Right ventricle myocardium inferior (tissue), 1 donor: ENCODE results near the gene GRID2IP. TPM values are rescaled to one million over a fixed set of nuclear protein-coding genes. Genes with fewer than 3 reads are reported as not detected.

ENCODE experiments used
- ATAC-seq: fragments of 200-7000 bp; cut with Tn5 transposase; one replicate; pipeline ENCODE4 v1.9.1; 2020; ENCODE audit warnings: mild to moderate bottlenecking, moderate library complexity
- DNase-seq: peaks from one replicate; pipeline ENCODE4 v3.0.0; 2021; ENCODE audit errors: missing footprints
- intact Hi-C: fragments of 100-400 bp; cut with DNase I; formaldehyde crosslinking; loops from one replicate; pipeline ENCODE4 v1.11.0; 2022
- total RNA-seq: library from RNA; stranded (reverse); fragmentation: NEBNext Ultra II Directional; extraction: Animal tissue kit (Norgen Biotek cat#: 25700); gene quantifications from one replicate; pipeline ENCODE4 v1.2.1, GENCODE V29; 2021
- donor health status: DM: no; HTN: yes; CAD: no; lungs with severe emphysema.

The GRID2IP gene
- total RNA-seq, 1 donor from 2014 or later, result not detected

DNA sequence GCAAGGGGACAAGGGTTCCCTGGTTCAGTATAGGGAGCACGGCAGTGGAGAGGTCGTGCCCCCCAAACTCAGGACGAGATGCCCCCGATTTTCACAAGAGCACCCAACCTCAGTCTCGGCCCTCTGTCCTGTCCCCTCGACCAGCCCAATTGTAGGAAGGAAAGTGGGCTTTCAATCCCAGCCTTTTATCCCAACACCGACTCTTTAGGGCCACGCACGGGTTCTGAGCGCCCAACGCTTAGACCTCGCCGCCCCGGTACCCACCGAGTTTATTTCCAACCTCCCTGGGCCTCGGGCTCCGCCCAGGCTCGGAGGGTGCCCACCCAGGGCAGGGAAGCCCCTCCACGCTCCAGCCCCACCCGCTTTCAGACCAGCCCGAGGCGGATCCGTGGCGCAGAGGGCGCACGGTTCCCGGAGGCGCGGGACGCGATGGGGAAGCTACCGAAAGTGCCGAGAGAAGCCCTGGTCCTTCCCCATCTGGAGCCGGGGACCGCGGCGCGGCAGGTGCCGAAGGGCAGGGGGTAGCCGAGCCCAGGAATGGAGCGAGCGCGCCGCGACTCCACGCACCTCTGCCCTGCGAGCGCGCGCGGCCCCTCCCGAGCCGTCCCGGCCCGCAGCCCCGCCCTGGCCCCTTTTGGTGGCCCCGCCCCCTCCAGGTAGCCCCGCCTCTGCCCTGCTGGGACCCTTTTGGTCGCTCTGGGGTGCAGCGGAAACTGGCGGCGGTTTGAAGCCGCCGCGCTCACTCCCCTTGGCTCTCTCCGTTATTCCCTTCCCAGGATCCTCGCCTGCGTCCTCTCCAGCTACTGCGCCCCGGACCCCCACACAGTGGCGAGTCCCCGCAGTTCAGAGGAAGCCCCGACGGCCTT is 20.4 kb downstream of the GRID2IP start:
- ATAC-seq (no peak), DNase-seq (no peak)
- intact Hi-C loops, result no loop called here

DNA sequence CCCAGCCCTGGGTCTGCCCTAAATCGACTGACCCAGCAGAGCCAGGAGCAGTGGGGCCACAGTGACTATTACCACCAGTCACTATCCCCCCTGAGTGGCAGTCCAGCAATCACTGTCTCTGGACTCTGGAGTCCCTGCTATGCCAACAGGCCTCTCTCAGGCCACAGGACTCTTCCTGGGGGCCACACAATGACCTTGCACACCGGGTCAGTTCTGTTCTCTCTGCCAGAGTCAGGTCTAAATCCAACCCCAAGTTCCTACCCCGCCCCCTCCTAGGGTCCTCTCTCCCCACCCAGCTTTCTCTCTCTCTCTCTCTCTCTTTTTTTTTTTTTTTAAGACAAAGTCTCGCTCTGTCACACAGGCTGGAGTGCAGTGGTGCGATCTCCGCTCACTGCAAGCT is 21.6 kb downstream of the GRID2IP start:
- ATAC-seq, result no peak
- intact Hi-C loops, result no loop called here
- no peak for DNase-seq

DNA sequence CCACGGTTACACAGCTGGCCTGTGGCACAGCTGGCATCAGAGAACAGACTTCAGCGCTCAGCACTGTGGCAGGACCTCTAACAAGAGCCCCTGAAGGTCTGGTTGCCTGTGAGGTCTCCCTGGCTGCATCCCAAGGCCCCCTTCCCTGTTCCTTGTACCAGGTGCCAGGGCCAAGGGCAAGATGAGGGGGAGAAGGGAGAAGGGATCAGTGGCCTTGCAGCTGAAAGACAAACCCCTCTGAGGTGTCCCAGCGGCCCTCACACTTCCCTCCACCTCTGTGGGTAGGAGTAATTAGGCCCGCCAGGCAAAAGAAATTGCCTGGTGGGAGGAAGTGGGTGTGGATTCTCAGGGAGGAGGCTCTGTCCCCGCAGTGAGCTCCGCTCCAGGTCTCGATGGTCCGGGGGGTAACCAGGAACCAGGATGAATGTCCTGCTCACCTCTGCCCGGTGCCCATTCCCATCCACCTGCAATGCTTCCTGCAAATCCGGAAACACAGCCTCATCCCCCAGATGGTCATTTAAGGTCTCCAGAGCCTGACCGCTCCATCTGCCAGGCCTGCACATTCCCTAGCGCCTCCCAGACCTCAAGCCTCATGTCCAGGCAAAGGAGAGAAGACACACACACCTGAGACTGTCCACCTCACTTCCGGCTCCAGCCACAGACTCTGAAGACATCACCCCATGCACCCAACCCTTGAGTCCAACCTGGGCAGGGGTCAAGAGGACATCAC is 22.7 kb downstream of the GRID2IP start:
- no peak for DNase-seq
- no peak for ATAC-seq
- intact Hi-C loops, result no loop called here

DNA sequence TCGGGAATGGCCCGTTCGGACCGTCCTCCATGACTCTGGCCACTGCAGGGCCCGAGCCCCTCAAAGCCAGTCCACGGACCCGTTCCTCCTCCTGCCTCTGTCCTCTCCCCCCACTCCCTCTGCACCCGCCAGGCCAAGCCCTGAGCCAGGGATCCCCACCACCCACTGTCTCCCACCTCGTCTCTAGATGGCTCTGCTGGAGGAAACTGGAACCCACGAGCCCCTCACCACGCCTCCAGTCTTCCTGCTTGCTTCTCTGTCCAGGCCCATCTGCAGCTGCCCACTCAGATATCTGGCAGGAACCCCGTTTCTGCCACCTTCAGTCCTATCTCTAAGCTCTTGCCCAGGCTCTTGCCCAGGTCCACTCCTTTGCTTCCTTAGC is 24.3 kb downstream of the GRID2IP start:
- intact Hi-C loops, result no loop called here
- DNase-seq (no peak), ATAC-seq (no peak)

DNA sequence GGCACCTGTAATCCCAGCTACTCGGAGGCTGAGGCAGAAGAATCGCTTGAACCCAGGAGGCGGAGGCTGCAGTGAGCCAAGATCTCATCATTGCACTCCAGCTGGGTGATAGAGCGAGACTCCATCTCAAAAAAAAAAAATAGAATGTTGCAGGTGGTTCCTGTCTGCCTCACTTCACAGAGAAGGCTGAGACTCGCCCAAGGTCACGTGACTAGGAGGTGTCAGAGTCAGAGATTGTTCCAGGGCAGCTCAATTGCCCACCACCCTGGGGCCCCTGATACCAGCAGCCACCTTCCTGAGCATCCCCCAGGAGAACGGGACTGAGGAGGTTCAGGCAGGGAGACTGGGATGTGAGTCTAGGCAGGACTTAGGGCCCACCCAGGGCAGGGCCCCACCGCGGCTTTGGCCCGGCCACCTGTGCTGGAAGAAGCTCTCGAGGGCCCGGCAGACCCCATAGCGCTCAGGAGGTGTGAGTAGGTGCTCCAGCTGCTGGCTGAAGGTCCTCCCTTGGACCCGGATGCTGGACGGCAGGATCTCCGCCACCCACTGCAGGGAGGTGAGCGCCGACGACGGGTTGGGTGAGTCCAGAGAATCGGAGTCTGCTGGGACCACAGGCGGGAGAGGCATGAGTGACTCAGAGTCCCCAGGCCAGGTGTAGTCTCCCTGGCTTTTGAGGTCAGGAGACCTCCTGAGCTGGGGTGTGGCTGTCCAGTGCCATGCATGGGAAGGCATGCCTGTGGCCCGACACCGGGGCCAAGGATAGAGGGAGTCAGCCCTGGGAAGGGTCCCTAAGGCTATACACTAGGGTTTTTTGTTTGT is 30.9 kb downstream of the GRID2IP start:
- intact Hi-C loops, result no loop called here
- DNase-seq, result no peak
- ATAC-seq, result no peak

DNA sequence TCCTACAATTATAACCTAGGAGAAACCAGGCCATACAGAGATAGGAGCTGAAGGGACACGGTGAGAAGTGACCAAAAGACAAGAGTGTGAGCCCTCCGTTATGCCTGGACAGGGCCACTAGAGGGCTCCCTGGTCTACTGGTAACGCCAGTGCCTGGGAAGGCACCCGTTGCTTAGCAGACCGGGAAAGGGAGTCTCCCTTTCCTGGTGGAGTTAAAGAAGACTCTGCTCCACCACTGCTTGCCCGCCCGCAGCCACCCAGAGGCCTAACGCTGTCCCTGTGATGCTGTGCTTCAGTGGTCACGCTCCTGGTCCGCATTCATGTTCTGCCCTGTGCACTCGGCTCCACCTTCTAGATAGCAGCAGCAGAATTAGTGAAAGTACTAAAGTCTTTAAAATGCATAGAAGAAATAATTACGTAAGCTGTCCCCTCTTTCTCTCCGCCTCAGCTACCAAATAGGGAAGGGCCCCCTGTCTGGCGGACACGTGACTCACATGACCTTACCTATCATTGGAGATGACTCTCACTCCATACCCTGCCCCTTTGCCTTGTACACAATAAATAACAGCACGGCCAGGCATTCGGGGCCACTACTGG is 34.8 kb downstream of the GRID2IP start:
- intact Hi-C loops, result no loop called here
- DNase-seq, result peak; percentile 89
- peak; percentile 91 for ATAC-seq

DNA sequence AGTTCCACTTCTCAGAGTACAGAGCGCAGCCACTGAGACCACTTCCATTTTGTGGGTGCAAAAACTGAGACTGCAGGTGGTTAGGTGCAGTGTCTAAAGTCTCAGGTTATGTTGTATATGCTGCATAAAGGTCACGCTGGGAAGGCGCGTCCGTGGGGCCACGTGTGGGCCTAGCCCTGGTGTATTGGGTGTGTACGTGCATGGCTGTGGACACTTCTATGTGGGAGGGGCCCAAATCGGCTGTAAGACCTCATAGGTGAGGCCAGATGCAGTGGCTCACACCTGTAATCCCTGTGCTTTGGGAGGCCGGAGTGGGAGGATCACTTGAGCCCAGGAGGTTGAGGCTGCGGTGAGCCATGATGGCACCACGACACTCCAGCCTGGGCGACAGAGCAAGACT is 37.7 kb downstream of the GRID2IP start:
- no peak for ATAC-seq
- intact Hi-C loops, result no loop called here
- peak; percentile 42 for DNase-seq

DNA sequence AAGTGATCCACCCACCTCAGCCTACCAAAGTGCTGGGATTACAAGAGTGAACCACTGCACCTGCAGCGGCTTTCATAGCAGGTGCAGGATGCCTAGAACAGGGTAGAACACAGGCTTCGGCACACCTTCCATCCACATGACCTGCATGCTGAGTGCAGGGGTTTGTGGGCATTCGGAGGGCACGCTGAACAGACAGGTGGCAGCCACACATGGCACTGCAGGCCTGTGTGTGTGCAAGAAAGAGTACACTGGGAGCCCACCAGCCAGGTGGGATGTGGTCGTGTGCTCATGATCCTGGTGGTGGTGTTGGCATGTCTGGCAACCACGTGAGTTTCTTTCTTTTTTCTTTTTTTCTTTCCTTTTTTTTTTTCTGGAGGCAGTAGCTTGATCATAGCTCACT is 38.4 kb downstream of the GRID2IP start:
- intact Hi-C loops, result no loop called here
- DNase-seq, result peak; percentile 50
- no peak for ATAC-seq

DNA sequence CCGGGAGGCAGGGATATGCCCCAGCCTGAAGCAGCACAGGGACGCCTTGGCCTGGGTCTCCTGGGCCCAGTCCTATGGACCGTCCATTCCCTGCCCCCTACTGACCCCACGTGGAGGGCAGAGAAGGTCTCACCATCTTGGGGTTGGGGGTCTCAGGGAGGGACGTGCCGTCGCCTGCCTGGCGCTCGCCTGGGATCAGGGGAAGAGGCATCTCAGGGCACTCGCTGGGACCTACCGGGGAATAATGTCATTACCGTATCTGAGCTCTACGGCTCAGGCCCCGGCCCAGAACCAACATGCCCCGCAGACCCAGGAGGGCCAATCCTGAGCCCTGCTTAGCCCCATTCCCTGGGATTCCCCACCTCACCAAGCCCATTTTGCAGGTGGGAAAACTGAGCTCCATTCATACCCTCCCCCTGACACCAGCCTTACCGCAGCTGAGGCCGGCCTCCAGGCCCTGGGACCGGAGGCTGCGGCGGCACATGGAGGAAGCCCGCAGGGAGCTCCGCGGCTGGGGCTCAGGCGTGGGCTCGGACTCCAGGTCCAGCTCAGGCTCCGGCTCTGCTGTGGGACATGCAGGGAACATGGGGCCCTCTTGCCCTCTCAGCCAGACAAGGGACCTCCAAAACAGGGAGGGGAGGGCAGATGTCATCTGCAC is 40.7 kb downstream of the GRID2IP start:
- no peak for DNase-seq
- intact Hi-C loops, result no loop called here
- no peak for ATAC-seq

DNA sequence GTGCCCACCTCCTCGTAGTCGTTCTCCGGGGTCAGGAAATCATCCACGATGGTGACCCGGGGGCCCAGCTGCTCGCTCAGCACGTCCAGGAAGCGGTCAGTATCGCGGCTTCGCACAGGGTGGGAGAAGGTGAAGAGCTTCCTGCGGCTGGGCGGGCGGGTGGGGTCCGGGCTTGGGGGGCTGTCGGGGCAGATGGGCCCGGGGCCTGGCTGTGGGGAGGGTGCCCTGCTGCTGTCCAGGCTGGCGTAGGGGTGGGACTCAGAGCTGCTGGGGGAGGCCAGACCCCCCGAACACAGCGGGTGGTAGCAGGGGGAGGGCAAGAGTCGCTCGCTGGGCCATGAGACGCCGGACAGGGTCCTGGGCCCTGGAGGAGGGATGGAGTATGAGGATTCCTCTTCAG is 42.3 kb downstream of the GRID2IP start:
- intact Hi-C loops, result no loop called here
- DNase-seq (no peak), ATAC-seq (no peak)

DNA sequence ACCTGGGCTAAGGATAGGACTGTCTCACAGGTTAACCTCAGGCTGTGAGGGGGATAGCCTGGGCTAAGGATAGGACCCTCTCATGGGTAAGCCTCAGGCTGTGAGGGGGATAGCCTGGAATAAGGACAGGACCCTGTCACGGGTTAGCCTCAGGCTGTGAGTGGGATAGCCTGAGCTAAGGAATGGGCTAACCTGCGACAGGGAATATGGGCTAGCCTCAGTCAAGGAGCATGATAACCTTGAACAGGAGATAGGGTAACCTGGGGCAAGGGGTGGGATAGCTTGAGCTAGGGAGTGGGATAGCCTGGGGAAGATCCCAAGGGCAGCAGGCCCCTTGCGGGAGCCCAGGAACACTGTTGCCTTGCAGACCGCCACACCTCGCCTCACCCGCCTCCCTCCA is 42.7 kb downstream of the GRID2IP start:
- ATAC-seq (no peak), DNase-seq (no peak)
- intact Hi-C loops, result no loop called here

DNA sequence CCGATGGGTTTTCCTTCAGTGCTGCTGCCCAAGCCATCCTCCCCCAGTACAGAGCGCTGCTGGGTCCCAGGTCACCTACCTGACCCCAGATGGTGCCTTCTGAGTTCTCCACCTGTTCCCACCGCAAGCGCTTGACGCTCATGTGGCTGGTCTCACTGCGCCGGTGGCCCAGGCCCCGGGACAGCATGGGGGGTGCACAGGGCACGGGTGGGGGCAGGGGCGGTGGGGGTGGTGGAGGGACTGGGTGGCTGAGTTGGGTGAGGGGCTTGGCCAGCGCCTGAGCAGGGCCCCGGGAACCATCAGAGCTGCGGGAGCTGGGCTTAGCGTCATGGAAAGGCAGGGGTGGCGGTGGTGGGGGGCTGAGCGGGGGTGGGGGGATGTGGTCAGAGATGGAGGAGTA is 43.4 kb downstream of the GRID2IP start:
- ATAC-seq (no peak), DNase-seq (no peak)
- intact Hi-C loops, result no loop called here

DNA sequence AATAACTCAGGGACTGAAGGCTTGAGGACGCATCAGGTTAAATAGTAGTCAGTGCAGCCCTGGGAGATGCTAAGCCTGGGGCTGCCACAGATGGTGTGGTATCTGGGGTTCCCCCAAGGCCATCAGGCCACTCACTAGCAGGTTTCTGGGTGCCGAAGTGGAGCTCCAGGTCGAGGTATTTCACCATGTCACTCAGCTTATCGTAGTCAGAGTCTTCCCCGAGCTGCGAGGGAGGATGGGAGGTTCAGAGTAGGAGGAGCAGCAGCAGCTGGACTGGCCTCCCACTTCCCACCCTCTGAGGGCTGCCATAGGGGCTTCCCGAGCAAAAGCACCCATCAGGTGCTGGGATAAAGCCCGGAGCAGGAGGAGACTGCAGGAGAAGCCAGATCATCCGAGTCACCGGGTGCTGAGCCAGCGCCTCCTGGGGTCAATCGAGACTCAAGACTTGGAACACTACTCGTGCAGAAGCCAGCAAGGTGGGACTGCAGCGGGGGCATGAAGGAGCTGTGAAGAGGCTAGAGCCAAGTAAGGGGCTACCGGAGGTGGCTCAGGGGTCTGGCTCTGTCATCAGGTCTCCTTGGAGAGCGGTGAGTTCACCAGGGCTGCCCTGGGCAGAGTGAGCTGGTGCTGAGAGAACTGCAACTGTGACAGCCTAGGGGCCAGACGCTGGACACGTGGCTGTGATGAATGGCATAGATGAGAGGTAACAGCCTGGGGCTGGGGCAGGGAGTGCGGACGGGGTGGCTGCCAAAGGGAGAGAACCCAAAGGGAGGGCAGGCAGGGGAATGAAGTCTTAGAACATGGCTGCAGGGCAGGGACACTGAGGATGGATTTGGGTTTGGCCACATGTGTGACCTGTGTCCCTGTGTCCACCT is 45.3 kb downstream of the GRID2IP start:
- intact Hi-C loops, result no loop called here
- DNase-seq (no peak), ATAC-seq (no peak)

DNA sequence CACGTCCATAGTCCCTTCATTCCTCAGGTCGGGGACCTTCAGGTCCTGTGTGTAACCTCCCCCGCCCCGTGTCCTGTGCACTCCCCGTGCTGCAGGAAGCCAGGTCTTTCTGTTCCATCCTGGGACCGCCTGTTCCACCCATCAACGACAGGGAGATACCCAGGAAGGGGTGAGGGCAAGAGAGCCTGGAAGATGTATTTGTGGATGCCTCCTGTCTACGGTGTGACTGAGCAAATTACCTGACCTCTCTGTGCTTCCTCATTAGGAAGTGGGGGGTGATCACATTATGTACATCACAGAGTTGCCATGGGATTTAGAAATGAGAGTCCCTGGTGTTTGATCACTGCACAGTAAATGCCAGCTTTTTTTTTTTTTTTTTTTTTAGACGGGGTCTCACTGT is 46.3 kb downstream of the GRID2IP start:
- no peak for DNase-seq
- ATAC-seq, result no peak
- intact Hi-C loops, result no loop called here

DNA sequence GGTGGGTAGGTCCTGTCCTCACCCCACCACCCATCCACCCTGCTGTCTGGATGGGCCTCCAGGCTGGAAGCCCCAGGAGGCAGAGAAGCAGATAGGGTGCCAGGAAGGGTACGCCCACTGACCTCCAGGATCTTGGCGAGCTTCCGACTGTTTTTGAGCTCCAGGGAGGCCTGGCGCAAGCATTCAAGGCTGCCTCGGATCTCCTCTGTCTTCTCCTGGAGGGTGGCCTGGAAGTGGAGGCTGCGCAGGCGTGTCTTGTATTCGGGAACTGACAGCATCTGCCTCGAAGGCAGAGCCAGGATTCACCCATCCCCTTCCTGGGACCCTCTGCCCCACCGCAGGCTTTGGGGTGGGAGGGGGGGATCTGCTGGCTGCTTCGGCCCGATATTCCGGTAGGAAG is 48.4 kb downstream of the GRID2IP start:
- no peak for ATAC-seq
- intact Hi-C loops, result no loop called here
- DNase-seq, result no peak

DNA sequence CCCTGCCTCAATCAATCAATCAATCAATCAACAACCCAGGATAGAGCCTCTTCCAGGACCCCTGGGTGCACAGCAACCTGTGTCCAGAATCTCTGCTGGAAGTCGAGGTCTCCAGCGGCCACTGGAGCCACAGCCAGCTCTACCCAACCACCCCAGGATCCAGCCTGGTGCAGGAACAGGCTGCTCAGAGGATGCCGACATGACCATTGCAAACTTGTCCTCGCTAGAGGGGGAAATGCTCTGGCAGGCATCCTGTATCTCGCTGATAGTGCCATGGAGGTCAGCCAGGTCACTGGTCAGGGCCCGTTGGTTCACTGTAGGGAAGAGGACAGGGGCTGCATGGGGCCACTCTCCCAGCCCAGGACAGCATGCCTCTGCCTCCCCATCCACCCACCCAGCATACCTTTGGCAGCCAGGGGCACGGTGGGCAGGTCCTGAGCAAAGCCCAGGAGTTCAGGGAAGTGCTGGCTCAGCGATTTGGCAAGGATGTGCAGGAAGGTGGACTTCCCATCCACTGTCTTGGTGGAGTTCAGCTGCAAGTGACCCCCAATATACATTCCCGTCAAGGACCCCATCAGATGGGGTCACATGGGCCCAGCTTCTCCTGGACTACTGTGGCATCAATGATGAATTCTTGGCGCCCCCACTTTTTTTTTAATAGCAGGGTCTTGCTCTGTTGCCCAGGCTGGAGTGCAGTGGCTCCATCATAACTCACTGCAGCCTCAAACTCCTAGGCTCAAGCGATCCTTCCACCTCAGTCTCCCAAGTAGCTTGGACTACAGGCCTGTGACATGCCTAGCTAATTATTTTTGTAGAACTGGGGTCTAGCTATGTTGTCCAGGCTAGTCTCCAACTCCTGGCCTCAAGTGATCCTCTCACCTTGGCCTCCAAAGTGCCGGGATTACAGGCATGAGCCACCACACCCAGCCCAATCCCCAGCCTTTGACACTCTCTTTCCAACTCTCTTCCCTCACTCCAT is 49.4 kb downstream of the GRID2IP start:
- ATAC-seq (no peak), DNase-seq (no peak)
- intact Hi-C loops, result no loop called here

DNA sequence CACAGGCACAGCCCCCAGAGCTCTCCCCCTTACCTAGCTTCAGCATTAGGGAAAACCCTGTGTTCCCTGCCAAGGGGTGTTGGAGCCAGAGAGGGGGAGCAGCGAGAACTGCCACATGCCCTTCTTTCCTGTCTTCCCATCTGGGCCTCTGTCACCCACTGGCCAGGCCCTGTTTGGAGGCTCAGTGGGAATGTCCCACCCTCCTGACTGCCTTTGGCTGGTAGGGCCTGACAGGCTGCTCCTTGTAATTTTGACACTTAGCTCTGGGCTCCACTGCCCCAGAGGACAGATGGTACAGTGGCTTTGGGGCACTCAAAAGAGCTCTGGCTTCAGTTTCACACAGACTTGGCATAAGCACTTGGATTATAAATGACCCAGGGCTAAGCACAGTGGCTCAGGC is 50.6 kb downstream of the GRID2IP start:
- intact Hi-C loops, result no loop called here
- DNase-seq, result no peak
- no peak for ATAC-seq
